ENCODE results near the gene CISD1.
A peak's percentile ranks its signal among the peaks of the same experiment; 100 is the strongest.
"Not testable (repeated sequence)": the region's sequence is repeated elsewhere in the genome, so short reads cannot be mapped to it uniquely, and the experiment has no call there.

The CISD1 gene

DNA sequence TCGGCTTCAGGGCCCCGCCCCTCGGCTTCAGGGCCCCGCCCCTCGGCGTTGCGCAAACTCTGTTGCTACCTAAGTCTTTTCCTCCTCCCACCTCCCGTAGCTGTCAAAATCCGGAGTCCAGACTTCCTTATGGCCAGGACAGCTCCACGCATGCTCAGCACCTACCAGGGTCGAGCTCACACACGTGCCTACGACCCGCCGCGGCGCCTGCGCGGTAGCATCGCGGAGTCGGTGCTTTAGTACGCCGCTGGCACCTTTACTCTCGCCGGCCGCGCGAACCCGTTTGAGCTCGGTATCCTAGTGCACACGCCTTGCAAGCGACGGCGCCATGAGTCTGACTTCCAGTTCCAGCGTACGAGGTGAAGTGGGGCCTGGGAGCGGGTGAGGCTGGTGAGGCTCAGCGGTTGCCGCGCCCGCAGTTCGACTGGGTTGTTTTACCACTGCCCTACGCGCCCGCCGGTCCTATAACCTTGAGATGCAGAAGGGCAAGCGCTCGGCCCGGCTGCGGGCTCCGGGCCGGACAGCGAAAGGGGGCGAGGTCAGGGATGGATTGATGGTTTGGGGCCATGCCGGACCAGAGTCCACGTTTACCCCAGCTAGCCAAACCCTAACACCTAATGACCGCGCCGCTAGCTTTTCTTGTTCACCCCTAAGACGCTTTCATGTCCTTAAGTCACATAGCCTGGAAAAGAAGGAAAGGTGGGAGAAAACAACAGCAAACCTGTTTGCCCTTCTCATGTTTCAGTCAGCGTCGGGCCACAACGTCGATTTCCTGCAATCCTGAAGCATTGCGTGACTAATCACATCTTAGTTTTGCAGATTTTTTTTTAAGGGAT is at the start of gene CISD1:
Gene CISD1 (plus strand): TSS at position 217 of the 836 bp plus-strand sequence. CDS start 112 bp downstream, at position 329.
- DNase-seq: peak; percentile 96

DNA sequence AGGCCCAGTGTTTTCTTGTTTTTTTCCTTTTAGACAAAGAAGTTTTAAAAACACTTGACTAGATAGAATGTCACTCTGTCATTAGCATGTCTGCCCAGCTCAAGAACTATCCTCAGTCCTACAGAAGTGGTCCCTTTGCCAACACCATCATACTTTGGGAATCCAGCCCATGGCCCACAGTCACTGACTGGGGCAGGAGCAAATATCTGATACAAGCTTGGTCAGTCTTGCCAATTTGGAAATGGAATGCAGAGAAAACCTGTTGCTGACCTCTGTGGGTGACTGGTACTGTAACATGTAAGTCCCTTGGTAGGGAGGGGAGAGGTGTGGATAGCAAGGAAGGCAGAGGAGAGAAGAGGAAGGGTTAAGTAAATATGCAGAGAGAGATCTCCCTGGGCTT is 49.1 kb upstream of the CISD1 start:
- no peak for DNase-seq

DNA sequence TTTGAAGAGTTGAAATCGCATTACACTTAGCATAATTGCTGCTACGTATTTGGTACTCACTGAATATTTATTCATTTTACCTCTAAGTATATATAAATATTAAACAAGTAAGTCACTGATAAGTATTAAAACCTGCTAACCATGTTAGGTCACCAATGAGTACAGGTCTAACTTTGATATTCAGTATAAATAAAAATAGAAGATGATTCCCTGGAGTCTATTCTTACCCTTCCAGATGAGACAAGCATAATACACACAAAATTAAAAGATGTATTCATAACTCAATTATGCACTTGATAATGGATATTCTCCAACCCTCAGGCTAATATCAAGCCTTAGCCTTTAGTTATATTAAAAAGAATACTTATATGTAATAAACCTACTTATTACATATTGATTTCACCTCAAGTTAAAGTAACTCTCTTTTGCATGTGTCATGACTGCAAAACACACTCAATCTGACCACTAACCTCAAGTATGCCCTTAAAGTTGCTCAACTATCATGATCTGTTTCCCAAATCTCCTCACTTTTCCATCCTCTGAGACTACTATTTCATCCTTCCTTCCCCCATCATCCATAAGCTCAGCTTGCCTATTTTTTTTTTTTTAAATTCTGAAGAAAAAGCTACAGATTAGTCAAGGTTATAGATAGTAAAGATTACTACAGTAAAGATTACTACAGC is 48.1 kb upstream of the CISD1 start:
- no peak for DNase-seq

DNA sequence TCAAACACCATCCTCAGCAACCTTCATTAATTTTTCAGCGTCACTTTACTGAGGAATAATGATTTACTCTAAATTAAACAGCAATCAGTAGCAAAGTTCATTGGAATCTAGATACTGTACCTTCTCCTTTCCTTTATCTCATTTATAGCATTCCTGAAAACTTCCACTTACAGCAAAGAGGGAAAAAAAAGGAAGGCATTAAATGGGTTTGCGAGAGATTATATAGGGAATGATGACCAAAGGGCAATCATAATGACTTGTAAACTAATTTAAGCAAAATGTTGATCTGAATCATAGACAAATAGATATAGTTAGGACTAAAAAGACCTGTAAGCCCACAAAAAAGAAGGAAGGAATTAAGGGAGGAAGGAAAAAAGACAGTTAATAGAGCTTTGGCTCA is 43.3 kb upstream of the CISD1 start:
- no peak for DNase-seq

DNA sequence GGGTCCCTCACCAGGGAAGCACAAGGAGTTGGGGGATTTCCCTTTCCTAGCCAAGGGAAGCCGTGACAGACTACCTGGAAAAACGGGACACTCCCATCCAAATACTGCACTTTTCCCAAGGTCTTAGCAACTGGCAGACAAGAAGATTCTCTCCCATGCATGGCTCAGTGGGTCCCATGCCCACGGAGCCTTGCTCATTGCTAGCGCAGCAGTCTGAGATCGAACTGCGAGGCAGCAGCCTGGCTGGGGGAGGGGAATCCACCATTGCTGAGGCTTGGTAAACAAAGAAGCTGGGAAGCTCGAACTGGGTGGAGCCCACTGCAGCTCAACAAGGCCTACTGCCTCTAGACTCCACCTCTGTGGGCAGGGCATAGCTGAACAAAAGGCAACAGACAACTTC is 39.1 kb upstream of the CISD1 start:
- DNase-seq: not testable (repeated sequence)

DNA sequence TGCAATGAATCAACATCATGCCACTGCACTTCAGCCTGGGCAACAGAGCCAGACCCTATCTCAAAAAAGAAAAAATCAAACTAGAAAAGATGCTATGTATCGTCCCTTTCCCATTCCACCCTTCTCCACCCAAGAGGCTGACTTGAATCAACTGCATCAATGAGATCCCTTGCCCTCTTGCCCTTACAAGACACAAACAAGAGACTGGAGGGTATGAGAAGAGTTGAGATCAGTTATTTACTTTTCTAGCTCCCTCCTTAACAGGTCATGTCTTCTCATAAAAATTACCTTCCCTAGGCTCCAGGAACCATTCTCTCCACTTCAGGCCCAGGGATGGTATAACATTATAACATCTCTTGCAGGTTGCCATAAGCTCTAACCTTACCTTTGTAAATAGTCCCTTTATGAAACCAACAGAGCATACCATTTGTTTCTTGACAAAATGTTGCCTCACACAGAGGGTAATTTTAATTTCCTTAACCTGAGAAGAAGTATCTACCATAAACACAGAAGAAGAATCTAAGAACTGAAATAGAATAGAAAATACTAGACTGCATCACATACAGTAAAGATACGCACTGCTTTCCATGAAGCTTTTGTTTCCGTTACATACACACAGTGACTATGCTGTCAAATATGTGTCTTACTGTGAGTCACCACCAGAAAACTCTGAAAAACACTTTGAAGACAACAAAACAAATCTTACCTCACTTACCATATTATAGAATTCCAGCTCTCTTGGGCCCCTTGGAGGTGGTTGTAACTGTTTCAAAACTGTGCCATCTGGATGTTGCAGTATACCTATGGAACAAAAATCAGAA is 31.7 kb upstream of the CISD1 start:
- DNase-seq: no peak

DNA sequence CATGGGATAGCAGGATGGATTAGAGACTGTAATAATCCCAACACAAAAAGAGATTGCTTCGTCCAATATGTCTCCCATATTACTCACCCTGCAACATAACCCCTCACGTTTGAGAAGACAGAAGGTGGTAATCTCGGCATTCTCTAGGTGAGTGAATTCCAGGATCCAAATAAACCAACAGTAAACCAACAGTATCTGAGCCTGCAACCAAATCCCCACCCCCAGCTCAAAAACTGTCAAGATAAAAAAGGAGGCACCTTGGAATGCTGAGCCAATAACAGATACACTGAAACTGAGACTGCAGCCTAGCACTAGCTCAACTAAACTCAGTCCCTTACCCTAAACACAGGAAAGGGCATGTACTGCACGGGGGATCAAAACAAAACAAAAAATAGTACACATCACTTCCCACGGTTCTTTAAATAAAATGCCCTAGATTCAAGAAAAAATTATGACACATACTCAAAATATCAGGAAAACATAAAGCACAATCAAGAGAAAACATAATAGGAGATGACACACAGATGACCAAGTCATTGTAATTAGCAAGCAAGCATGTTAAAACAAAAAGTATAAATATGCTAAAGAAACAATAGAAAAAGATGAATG is 29.3 kb upstream of the CISD1 start:
- no peak for DNase-seq

DNA sequence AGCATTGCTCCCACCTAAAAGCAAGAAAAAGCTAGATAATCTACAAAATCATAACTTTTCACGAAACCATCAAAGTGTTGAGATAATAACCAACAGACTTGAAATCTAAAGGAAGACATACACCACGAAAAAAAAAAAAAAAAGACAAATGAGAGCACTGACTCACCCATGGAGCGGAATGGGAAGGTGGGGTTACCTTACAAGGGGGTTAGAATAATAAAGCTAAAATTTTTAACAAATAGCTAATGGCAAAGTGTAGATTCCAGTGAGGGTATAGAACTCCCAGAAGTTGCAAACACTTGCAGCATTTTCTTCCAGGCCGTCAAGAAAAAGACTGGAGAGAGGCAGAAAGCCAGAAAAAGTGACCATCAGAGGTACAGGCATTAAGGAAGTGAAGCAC is 28.4 kb upstream of the CISD1 start:
- no peak for DNase-seq

DNA sequence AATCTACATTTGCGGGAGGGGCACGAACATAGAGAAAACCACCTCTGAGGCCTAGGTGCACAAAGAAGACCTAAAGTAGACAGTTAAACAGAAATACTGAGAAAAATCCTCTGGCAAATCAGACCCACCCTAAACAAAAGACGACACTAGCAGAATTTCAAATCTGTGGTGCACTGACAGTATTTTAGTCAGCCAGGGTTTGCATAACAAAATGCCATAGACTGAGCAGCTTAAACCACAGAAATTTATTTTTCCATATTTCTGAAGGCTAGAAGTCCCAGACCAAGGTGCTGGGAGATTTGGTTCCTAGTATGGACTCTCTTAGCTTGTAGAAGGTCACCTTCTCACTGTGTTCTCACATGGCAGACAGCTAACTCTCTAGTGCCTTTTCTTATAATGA is 27.6 kb upstream of the CISD1 start:
- no peak for DNase-seq

DNA sequence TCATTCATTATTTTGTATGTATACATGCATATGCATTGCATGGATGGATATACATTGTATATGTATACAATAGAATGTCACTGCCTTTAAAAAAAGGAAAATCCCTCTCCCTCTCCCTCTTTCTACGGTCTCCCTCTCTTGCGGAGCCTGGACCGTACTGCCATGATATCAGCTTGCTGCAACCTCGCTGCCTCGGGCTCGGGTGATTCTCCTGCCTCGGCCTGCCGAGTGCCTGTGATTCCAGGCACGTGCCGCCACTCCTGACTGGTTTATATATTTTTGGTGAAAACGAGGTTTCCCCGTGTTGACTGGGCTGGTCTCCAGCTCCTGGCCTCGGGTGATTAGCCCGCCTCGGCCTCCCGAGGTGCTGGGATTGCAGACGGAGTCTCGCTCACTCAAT is 25.7 kb upstream of the CISD1 start:
- DNase-seq: no peak

DNA sequence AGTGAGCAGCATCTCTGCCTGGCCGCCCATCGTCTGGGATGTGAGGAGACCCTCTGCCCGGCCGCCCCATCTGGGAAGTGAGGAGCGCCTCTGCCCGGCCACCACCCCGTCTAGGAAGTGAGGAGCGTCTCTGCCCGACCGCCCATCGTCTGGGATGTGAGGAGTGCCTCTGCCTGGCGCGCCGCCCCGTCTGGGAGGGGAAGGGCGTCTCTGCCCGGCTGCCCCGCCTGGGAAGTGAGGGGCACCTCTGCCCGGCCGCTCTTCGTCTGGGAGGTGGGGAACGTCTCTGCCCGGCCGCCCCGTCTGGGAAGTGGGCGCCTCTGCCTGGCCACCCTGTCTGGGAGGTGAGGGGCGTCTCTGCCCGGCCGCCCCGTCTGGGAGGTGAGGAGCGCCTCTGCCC is 25.2 kb upstream of the CISD1 start:
- not testable (repeated sequence) for DNase-seq

DNA sequence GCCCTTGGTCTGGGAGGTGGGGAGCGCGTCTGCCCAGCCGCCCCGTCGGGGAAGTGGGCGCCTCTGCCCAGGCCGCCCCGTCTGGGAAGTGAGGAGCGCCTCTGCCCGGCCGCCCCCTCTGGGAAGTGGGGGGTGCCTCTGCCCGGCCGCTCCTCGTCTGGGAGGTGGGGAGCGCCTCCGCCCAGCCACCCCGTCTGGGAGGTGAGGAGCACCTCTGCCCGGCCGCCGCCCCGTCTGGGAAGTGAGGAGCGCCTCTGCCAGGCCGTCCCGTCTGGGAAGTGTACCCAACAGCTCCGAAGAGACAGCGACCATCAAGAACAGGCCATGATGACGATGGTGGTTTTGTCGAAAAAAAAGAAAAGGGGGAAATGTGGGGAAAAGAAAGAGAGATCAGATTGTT is 24.7 kb upstream of the CISD1 start:
- DNase-seq: not testable (repeated sequence)

DNA sequence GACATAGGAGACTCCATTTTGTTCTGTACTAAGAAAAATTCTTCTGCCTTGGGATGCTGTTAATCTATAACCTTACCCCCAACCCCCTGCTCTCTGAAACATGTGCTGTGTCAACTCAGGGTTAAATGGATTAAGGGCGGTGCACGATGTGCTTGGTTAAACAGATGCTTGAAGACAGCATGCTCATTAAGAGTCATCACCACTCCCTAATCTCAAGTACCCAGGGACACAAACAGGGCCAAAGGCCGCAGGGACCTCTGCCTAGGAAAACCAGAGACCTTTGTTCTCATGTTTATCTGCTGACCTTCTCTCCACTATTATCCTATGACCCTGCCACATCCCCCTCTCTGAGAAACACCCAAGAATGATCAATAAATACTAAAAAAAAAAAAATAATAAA is 24.3 kb upstream of the CISD1 start:
- DNase-seq: not testable (repeated sequence)

DNA sequence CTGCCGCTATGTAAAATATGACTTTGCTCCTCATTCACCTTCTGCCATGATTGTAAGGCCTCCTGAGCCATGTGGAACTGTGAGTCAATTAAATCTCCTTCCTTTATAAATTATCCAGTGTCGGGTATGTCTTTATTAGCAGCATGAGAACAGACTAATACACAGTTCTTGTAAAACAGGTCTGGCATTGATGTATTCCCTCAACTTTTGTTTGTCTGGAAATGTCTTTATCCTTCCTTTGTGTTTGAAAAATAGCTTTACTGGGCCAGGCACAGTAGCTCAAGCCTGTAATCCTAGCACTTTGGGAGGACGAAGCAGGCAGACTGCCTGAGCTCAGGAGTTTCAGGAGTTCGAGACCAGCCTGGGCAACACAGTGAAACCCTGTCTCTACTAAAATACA is 15.8 kb upstream of the CISD1 start:
- DNase-seq: no peak

DNA sequence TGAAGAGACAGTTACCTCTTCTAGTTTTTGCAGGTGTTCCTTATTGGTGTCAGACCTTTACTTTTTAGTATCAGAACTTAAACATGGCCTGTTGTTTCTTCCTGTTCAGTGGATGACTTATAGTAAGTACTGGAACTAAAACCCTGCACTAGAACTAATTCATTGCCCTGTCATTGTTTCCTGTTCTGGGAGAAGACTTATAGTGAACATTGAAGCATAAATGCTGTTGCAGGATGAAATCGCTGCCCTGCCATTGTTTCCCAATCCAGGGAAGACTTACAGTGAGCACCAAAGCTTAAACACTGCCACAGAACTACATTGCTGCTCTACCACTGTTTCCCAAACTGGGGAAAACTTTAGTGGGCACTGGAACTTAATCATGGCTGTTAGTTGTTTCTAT is 14.3 kb upstream of the CISD1 start:
- DNase-seq: no peak

DNA sequence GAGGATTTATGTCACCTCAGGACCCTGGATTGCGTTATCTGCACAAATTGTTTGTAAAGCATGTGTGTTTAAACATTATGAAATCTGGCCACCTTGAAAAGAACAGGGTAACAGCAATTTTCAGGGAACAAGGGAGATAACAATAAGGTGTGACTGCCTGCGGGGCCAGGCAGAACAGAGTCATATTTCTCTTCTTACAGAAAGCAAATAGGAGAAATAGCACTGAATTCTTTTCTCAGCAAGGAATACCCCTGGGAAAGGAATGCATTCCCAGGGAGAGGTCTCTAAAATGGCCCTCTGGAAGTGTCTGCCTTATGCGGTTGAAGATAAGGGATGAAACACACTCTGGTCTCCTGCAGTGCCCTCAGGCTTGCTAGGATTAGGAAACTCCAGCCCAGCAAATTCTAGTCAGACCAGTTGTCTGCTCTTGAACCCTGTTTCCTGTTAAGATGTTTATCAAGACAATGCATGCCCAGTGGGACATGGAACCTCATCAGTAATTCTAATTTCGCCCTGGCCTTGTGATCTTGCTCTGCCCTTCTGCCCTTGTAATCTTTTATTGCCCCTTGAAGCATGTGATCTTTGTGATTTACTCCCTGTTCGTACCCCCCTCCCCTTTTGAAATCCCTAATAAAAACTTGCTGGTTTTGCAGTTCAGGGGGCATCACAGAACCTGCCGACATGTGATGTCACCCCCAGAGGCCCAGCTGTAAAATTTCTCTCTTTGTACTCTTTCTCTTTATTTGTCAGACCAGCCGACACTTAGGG is 12.8 kb upstream of the CISD1 start:
- not testable (repeated sequence) for DNase-seq

DNA sequence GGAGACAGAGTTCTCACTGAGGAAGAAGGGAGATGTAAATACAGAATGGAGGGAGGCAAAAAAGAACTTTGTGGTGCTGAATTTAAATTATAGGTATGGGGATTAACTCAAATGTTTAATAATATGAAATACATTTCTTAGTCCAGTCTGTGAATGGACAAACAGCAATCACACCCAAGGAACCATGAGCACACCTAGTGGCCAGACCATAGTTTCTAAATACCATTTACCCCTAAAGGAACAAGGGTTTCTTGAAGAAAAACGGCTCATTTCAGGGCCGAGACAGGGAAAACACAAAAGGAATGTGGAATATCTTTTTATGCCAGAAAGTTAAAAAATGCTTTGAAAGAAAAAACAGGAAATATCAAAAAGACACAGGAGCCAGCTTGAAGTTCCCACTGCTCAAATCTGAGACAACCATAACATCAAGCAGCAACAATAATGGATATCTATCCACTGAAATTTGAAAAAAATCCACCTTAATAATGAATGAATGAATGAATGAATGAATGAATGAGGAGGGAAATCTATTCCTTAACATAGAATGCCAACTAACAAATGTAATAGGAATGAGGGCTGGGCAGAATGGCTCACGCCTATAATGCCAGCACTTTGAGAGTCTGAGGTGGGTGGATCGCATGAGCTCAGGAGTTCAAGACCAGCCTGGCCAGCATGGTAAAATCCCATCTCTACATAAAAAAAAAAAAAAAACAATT is 9.8 kb upstream of the CISD1 start:
- DNase-seq: no peak

DNA sequence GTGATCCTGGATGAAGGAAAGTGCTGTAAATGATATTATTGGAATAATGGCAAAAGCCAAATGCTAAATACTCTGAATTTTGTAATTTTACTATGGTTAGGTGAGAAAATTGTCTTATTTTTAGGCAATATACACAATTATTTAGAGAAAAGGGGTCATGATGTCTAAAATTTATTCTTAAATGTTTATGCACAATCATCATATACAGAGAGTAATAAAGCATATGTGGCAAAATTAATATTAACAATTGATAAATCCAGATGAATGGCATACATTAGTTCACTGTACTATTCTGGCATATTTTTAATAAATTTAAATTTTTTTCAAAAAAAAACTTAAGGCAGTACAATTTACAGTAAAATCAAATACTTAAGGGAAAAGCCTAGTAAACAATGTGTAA is 8.6 kb upstream of the CISD1 start:
- DNase-seq: no peak

DNA sequence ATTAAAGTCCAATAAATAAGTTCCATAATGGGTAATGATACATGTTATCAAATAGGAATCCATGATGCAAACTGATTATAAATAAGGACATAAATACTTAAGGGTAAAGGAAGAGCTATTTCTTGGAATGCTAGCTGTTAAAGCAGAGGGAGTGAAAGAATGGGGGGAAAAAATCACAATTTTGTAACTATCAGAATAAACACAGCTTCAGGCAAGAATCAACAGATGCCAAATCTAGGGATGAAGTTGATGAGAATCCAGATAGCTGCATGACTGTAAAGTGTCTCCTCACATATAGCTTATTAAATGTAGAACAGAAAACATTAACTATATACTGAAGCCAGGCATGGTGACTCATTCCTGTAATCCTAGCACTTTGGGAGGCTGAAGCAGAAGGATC is 6.2 kb upstream of the CISD1 start:
- DNase-seq: no peak

DNA sequence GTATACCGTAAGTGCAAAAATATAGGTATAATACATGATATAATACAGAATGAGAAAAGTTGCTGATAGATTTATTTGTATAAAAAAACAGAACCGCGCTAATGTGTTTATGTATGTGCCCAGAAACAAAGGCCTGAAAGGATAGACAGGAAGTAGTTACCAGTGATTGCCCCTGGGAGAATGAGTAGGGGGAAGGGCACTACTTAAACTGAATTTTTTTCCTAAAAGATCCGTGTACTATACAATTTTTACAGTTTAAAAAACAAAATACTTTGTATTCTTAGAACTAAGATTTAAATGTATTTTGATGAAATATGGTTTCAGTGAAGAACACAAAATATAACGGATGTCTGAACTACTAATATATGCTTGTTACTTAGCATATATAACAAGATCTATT is 4.2 kb upstream of the CISD1 start:
- DNase-seq: no peak

DNA sequence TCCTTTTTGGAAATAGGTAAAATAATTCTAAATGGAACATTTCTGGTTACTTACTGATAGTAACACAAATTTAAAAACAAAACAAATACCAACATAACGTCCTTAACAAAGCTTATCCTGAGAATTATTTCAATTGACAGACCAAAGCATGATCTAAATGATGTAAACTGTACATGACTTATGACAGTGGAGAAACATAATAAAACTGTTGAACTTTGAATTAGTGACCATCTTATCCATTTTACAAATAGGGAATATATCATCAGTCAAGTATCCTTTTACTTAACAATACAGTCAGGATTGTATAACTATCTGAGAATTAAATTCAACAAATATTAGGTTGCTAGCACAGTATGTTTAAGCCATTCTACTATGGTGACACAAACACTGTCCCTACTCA is 3.7 kb upstream of the CISD1 start:
- DNase-seq: no peak

All from CD4-positive, alpha-beta T cell treated with Interleukin-17A for 4 hours (primary cell).